Esophagus squamous epithelium (tissue), 4 donors: Measurements from ENCODE around the gene PPM1M.

Experiments
- CTCF ChIP-seq, 6 experiments: fragments of 450-650 bp in 4 of 6; fragments of 200-600 bp in 2 of 6; sonication (generic) in 2 of 6; IDR thresholded peaks; one replicate each; pipeline ENCODE4 v1.5.1; 2016 to 2019; ENCODE audit warnings: antibody characterized with exemption in 6 of 6, mild to moderate bottlenecking in 4 of 6, moderate library complexity in 4 of 6
- POLR2A ChIP-seq, 4 donors: fragments of 450-650 bp; IDR thresholded peaks; one replicate each; pipeline ENCODE4 v1.6.1; 2017; ENCODE audit warnings: antibody characterized with exemption in 4 of 4, mild to moderate bottlenecking in 4 of 4, moderate library complexity in 3 of 4

- TF ChIP-seq CTCF (IDR thresholded peaks at IDR 0.05) (peak in 2 of 6 experiments; percentile 8 to 22), POLR2A (IDR thresholded peaks at IDR 0.05) (no peak)
Measured at GRCh38 chr3:52240059-52240885, 5.3 kb upstream of the PPM1M start.
